ENCODE data around the gene S1PR3.

- TF ChIP-seq POLR2A (IDR thresholded peaks at IDR 0.05) = no peak
- TF ChIP-seq CTCF (IDR thresholded peaks at IDR 0.05) = no peak
Measured at GRCh38 chr9:89008055-89008743, 16.9 kb downstream of the S1PR3 start.

Data from testis (tissue), 2 donors.